Measurements from ENCODE around the gene MAPKAP1. TPM values are rescaled to one million over a fixed set of nuclear protein-coding genes. Genes with fewer than 3 reads are reported as not detected.
"Not testable (repeated sequence)": the region's sequence is repeated elsewhere in the genome, so short reads cannot be mapped to it uniquely, and the experiment has no call there.

Gene MAPKAP1
- total RNA-seq, 6 donors from 2014 or later: 60.8 to 84.0 (median 71.5) TPM

- DNase-seq (no peak), ATAC-seq (ENCODE audit: low FRiP score in 2 of 2) (no peak)
- peak overlapping the region in 1 of 4 donors; percentile 18 for H3K27ac ChIP-seq
- H3K9me3 ChIP-seq: no peaks in the 10 kb centered on the region
- H3K36me3 ChIP-seq: no peaks in the 10 kb centered on the region
- TF ChIP-seq EP300 (IDR thresholded peaks at IDR 0.05) (no peak), POLR2A (IDR thresholded peaks at IDR 0.05) (no peak), POLR2AphosphoS5 (IDR thresholded peaks at IDR 0.05) (no peak)
- TF ChIP-seq, protein P1, sequence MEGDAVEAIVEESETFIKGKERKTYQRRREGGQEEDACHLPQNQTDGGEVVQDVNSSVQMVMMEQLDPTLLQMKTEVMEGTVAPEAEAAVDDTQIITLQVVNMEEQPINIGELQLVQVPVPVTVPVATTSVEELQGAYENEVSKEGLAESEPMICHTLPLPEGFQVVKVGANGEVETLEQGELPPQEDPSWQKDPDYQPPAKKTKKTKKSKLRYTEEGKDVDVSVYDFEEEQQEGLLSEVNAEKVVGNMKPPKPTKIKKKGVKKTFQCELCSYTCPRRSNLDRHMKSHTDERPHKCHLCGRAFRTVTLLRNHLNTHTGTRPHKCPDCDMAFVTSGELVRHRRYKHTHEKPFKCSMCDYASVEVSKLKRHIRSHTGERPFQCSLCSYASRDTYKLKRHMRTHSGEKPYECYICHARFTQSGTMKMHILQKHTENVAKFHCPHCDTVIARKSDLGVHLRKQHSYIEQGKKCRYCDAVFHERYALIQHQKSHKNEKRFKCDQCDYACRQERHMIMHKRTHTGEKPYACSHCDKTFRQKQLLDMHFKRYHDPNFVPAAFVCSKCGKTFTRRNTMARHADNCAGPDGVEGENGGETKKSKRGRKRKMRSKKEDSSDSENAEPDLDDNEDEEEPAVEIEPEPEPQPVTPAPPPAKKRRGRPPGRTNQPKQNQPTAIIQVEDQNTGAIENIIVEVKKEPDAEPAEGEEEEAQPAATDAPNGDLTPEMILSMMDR (IDR thresholded peaks at IDR 0.05): no peak
- H3K4me1 ChIP-seq: peaks cover 8 to 15% (median 11%) of the 10 kb centered on the region in 4 donors
- WGBS, 2 donors: 50 to 52% methylated on average over 13 of the region's 17 CpGs
- no peaks in the 10 kb centered on the region for H3K27me3 ChIP-seq
- peak overlapping the region; percentile 43 to 74 (median 58) for H3K4me3 ChIP-seq
These were observed 299.5 kb downstream of the MAPKAP1 start for GRCh38 chr9:125407432-125407973.

GRCh38 chr9:125406810-125407087 lies 300.3 kb downstream of the MAPKAP1 start:
- TF ChIP-seq POLR2AphosphoS5 (IDR thresholded peaks at IDR 0.05): no peak
- TF ChIP-seq POLR2A (IDR thresholded peaks at IDR 0.05): no peak
- TF ChIP-seq EP300 (IDR thresholded peaks at IDR 0.05): no peak
- TF ChIP-seq, protein P1 (IDR thresholded peaks at IDR 0.05): no peak
- Histone ChIP-seq H3K9me3 (no peaks in the 10 kb centered on the region), H3K4me3 (no peak overlapping the region), H3K27me3 (no peaks in the 10 kb centered on the region), H3K4me1 (peaks cover 8 to 15% (median 11%) of the 10 kb centered on the region in 4 donors), H3K27ac (no peak overlapping the region), H3K36me3 (no peaks in the 10 kb centered on the region)
- 96 to 97% methylated on average over 13 of the region's 13 CpGs for WGBS, 2 donors
- no peak for ATAC-seq (ENCODE audit: low FRiP score in 2 of 2)
- DNase-seq: no peak

DNA sequence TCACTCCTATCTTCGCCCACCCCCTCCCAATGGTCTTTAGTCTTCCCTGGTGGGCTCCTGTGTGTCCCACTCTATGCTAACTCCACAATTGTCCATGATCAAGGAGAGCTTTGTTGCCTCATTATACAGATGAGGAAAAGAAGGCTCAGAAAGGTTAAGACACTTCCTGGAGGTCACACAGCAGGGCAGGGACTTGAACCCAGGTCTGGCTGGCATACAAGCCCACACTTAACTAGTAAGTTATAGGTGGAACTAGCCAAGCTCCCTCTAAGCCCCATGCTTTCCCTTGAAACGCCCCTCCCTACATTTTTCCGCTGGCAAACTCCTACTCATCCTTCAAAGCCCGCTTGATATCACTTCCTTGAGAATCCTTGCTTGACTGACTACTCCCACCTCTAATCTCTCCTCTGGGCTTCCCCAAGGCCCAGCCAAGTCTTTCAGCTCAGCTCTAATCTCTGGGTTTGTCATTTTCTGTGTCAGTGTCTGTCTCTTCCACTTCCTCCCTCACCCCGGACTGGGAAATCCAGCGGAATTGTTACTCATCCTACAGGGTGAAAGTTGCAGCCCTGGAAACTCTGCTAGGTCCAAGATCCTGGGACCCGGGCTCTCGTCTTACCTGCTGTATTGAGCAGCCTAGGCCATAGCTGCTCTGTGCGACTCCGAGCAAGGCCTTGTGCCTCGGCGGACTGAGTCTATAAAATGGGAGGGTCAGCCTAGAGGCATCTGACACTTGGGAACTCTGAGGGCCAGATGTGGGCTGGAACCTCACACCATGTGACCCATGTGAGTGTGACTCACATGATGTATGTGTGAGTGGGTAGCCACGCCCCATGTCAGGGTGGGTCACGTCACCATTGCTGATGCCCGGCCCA lies 300.8 kb downstream of the MAPKAP1 start:
- no peak for ATAC-seq (ENCODE audit: low FRiP score in 2 of 2)
- DNase-seq: no peak
- no peaks in the 10 kb centered on the region for H3K36me3 ChIP-seq
- H3K27ac ChIP-seq: no peak overlapping the region
- no peaks in the 10 kb centered on the region for H3K9me3 ChIP-seq
- H3K4me1 ChIP-seq: peaks cover 8 to 15% (median 11%) of the 10 kb centered on the region in 4 donors
- no peaks in the 10 kb centered on the region for H3K27me3 ChIP-seq
- TF ChIP-seq POLR2A (IDR thresholded peaks at IDR 0.05): no peak
- no peak for TF ChIP-seq POLR2AphosphoS5 (IDR thresholded peaks at IDR 0.05)
- no peak for TF ChIP-seq EP300 (IDR thresholded peaks at IDR 0.05)
- TF ChIP-seq, protein P1 (IDR thresholded peaks at IDR 0.05): no peak
- 90 to 91% methylated on average over 15 of the region's 15 CpGs for WGBS, 2 donors
- no peak overlapping the region for H3K4me3 ChIP-seq

DNA sequence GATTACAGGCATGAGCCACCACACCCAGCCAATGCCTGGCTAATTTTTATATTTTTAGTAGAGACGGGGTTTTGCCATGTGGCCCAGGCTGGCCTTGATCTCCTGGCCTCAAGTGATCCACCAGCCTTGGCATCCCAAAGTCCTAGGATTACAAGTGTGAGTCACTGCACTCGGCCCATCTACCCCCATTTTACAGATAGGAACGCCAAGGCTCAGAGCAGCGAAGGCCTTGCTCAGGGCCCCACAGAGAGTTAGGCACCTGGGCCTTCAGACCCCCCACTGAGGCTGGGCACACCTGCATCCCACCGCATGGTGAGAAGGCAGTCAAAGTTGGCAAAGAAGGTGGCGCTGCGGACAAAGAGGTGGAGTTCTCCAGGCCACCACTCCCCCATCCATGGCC lies 302.3 kb downstream of the MAPKAP1 start:
- ATAC-seq (ENCODE audit: low FRiP score in 2 of 2) (no peak), DNase-seq (no peak)
- Histone ChIP-seq H3K27ac (no peak overlapping the region), H3K4me1 (peaks cover 8 to 15% (median 11%) of the 10 kb centered on the region in 4 donors), H3K36me3 (no peaks in the 10 kb centered on the region), H3K4me3 (no peak overlapping the region), H3K27me3 (no peaks in the 10 kb centered on the region), H3K9me3 (no peaks in the 10 kb centered on the region)
- WGBS, 2 donors: 86 to 96% methylated on average over 5 to 7 of the region's 7 CpGs
- no peak for TF ChIP-seq EP300 (IDR thresholded peaks at IDR 0.05)

DNA sequence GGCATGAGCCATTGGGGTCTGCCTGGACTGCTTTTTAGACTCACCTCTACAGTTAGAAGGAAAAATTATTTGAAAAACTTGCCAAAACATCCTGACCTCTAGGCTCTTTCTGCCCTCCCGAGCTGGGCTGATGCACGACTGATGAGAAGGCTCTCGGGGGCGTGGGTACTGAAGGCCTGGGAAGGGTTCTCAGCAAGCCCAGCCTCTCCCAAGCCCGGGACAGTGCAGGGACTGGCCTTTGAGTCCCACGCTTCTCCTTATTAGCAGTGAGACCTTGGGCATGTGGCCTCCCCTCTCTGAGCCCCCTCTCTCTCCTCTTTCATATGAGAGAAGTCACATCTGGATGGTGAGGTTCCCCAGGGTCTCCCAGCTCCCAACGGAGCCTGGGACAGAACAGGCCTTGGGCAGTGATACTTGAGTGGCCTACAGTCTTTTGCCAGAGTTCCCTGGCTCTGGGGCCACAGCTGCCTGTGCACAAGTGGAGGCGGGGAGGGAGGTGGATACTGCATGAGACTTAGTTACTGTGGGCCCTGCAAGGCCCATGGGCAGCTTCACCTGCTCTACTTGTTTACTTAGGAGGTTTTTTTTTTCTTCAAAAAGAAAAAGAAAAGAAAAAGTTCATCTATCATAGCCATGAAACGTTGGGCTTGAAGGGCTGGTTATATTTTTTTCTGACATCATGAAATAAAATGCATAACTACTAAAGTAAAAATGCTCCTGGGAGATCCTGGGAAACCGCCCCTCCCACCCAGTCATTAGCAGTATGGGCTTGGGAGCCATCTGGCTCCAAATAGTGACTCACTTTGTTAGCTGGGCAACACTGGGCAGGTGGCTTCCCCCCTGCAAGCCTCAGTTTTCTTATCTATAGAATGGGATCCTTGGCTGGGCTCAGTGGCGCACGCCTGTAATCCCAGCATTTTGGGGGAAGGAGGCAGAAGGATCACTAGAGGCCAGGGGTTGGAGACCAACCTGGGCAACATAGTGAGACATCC lies 306.0 kb downstream of the MAPKAP1 start:
- DNase-seq (no peak), ATAC-seq (ENCODE audit: low FRiP score in 2 of 2) (no peak)
- Histone ChIP-seq H3K4me1 (no peaks in the 10 kb centered on the region), H3K4me3 (no peak overlapping the region), H3K27me3 (no peaks in the 10 kb centered on the region), H3K27ac (no peak overlapping the region), H3K36me3 (no peaks in the 10 kb centered on the region), H3K9me3 (no peaks in the 10 kb centered on the region)
- 84 to 86% methylated on average over 10 to 11 of the region's 12 CpGs for WGBS, 2 donors
- TF ChIP-seq POLR2A (IDR thresholded peaks at IDR 0.05) (no peak), POLR2AphosphoS5 (IDR thresholded peaks at IDR 0.05) (no peak), EP300 (IDR thresholded peaks at IDR 0.05) (no peak)
- TF ChIP-seq, protein P1 (IDR thresholded peaks at IDR 0.05): no peak

DNA sequence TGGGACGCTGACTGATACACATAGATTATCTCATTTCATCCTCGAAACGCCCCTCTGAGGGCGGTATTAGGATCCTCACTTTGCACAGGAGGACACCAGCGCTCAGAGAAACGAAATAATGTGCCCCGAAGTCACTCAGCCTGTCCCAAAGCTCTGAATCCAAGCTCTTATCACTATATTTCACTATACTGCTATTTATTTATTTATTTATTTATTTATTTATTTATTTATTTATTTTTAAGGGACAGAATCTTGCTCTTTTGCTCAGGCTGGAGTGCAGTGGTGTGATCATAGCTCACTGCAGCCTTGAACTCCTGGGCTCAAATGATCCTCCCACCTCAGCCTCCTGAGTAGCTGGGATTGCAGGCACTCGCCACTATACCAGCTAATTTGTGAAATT lies 306.8 kb downstream of the MAPKAP1 start:
- not testable (repeated sequence) for DNase-seq; H3K4me3 ChIP-seq; H3K36me3 ChIP-seq; H3K27ac ChIP-seq; H3K27me3 ChIP-seq; H3K9me3 ChIP-seq; H3K4me1 ChIP-seq; ATAC-seq (ENCODE audit: low FRiP score in 2 of 2)
- 84 to 90% methylated on average over 8 of the region's 8 CpGs for WGBS, 2 donors
